OCI-LY7 (cell line): ENCODE measurements around the gene NR5A2. TPM values are rescaled to one million over a fixed set of nuclear protein-coding genes. Genes with fewer than 3 reads are reported as not detected.

Source experiments
- BruUV-seq: library from RNA; stranded (reverse); fragments of 400-500 nt; replicated peaks from 2 replicates; lab custom pipeline; 2021; lab: Mats Ljungman, UMichigan
- CTCF ChIA-PET: fragments of 300-600 bp; sonication (Branson Sonifier 250); formaldehyde crosslinking; loops from one replicate; lab custom pipeline; 2022; ENCODE audit warnings: antibody characterized with exemption; ENCODE audit not compliant: unreplicated experiment; lab: Charles Lee
- POLR2A ChIA-PET: fragments of 300-600 bp; sonication (Branson Sonifier 250); formaldehyde crosslinking; loops from one replicate; lab custom pipeline; 2022; ENCODE audit warnings: antibody characterized with exemption; lab: Charles Lee
- DNase-seq: peaks from one replicate; pipeline ENCODE4 v3.0.0-alpha.2; 2015; ENCODE audit warnings: low spot score
- H2AFZ ChIP-seq: fragments of 200-600 bp; sonication (generic), shearing (Covaris generic); 2 replicates; pipeline ENCODE4 v1.6.1; 2014; ENCODE audit warnings: mild to moderate bottlenecking, antibody characterized with exemption, low read length, moderate library complexity
- H3K27ac ChIP-seq: fragments of 200-600 bp; sonication (generic); 2 replicates; pipeline ENCODE4 v1.5.1; 2014; ENCODE audit warnings: mixed run types, low read depth, mild to moderate bottlenecking, moderate library complexity, low read length, inconsistent platforms; ENCODE audit not compliant: poor library complexity, severe bottlenecking
- H3K36me3 ChIP-seq: fragments of 200-600 bp; sonication (generic); 2 replicates; pipeline ENCODE4 v1.6.1; 2014; ENCODE audit warnings: mild to moderate bottlenecking, antibody characterized with exemption, low read length, moderate library complexity, mixed read lengths; ENCODE audit not compliant: insufficient read depth
- H3K4me1 ChIP-seq: fragments of 200-600 bp; sonication (generic); 2 replicates; pipeline ENCODE4 v1.5.1; 2014; ENCODE audit warnings: mild to moderate bottlenecking, low read length; ENCODE audit not compliant: insufficient read depth, poor library complexity, severe bottlenecking
- H3K4me2 ChIP-seq: fragments of 200-600 bp; sonication (generic); 2 replicates; pipeline ENCODE4 v1.6.1; 2014; ENCODE audit warnings: mild to moderate bottlenecking, low read length
- H3K4me3 ChIP-seq: fragments of 200-600 bp; sonication (generic); 2 replicates; pipeline ENCODE4 v1.5.1; 2014; ENCODE audit warnings: mild to moderate bottlenecking, low read depth, low read length; ENCODE audit not compliant: poor library complexity, severe bottlenecking
- H3K79me2 ChIP-seq: fragments of 200-600 bp; sonication (generic); 2 replicates; pipeline ENCODE4 v1.6.1; 2016; ENCODE audit warnings: low read depth, mild to moderate bottlenecking, low read length, moderate library complexity, mixed read lengths; ENCODE audit not compliant: insufficient read depth
- H3K9me2 ChIP-seq: fragments of 200-600 bp; sonication (generic); 2 replicates; pipeline ENCODE4 v1.6.1; 2016; ENCODE audit warnings: mild to moderate bottlenecking, low read length, mixed read lengths; ENCODE audit not compliant: insufficient read depth
- H3K9me3 ChIP-seq: fragments of 200-600 bp; sonication (generic); 2 replicates; pipeline ENCODE4 v1.6.1; 2014; ENCODE audit warnings: mild to moderate bottlenecking, mixed run types, low read length, mixed read lengths
- H4K20me1 ChIP-seq: fragments of 200-600 bp; sonication (generic); 2 replicates; pipeline ENCODE4 v1.6.1; 2014; ENCODE audit warnings: mild to moderate bottlenecking, antibody characterized with exemption, low read length, moderate library complexity, mixed read lengths; ENCODE audit not compliant: insufficient read depth
- CTCF ChIP-seq: fragments of 200-600 bp; sonication (generic); conservative IDR thresholded peaks from 2 replicates; pipeline ENCODE4 v1.5.1; 2014; ENCODE audit warnings: mild to moderate bottlenecking, antibody characterized with exemption, low read length, moderate library complexity, mixed read lengths
- EZH2phosphoT487 ChIP-seq: fragments of 200-600 bp; sonication (generic); IDR thresholded peaks from 2 replicates; pipeline ENCODE4 v1.6.1; 2018; ENCODE audit warnings: low read depth, borderline replicate concordance, mild to moderate bottlenecking, mixed run types, antibody characterized with exemption, low read length, moderate library complexity, mixed read lengths
- intact Hi-C: fragments of 100-400 bp; cut with micrococcal nuclease; formaldehyde crosslinking; loops from one replicate; pipeline ENCODE4 v1.10.0; 2022; ENCODE audit not compliant: unreplicated experiment
- total RNA-seq, 2 experiments: library from RNA; depleted of rRNA in 1 of 2; stranded (reverse); fragments of >200 nt in 1 of 2; shearing (Covaris generic) in 1 of 2; gene quantifications; 2 replicates each; pipeline ENCODE4 v1.2.3, GENCODE V29; 2014 to 2022

NR5A2 gene
- total RNA-seq, 2 experiments from 2014 or later = 2.3 to 3.9 TPM

DNA sequence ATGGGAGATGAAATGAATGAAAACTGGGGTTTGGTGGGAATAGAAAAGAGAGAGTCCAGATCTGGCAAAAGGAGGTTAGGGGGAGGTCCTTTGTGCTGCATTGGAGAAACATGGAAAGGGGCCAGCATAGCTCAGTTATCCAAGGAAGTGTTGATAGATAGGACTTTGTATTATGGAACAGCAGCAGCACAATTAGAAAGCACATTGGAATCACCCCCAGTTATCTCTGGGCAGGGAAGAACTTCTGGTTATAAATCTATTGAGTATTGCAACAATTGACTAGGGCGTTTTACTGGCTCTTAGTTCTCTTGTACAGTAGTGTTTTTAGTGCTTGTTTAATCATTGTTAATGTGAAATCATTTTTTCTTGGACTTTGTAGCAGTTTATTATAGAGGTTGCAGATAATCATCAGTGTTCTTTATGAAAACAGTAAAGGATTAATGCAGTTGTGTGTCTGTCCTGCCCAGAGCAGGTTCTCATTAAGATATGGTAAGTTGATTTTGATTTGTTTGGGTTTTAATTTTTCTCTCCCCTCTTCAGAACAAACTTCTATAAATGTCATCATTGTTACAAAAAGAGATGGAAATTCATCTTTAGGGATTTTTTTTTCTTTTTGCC, 76.6 kb downstream of the NR5A2 start:
- Histone ChIP-seq H3K9me3 (no peaks in the 10 kb centered on the region), H3K36me3 (no peaks in the 10 kb centered on the region), H4K20me1 (no peaks in the 10 kb centered on the region), H3K27ac (no peak overlapping the region), H3K4me1 (peaks cover 16% of the 10 kb centered on the region), H3K4me3 (no peak overlapping the region), H3K9me2 (no peaks in the 10 kb centered on the region), H3K4me2 (no peak overlapping the region), H3K79me2 (no peaks in the 10 kb centered on the region), H2AFZ (no peak overlapping the region)
- intact Hi-C loops = no loop called here
- TF ChIP-seq CTCF (no peak), EZH2phosphoT487 (no peak)
- ChIA-PET POLR2A (interaction anchor here (0.7 kb wide), 1 partner anchor 112 kb away, joined by 3 read pairs; no protein-coding TSS in a partner anchor), CTCF (no interaction called here)
- no peak for DNase-seq
- no TSS peak for BruUV-seq

- Histone ChIP-seq H4K20me1 (no peaks in the 10 kb centered on the region), H3K36me3 (no peaks in the 10 kb centered on the region), H3K79me2 (no peaks in the 10 kb centered on the region), H2AFZ (peak overlapping the region; percentile 74), H3K4me1 (peaks cover 16% of the 10 kb centered on the region), H3K27ac (no peak overlapping the region), H3K9me3 (no peaks in the 10 kb centered on the region), H3K9me2 (no peaks in the 10 kb centered on the region), H3K4me2 (peak overlapping the region; percentile 59), H3K4me3 (peak overlapping the region; percentile 44)
- no TSS peak for BruUV-seq
- intact Hi-C loops = no loop called here
- peak; percentile 25 for DNase-seq
- ChIA-PET CTCF (no interaction called here), POLR2A (interaction anchor here (0.5 to 1.3 kb wide), 9 partner anchors 11 to 1450 kb away, joined by 3 to 5 read pairs (median 3); no protein-coding TSS in a partner anchor)
- TF ChIP-seq EZH2phosphoT487 (no peak), CTCF (no peak)
Observed at GRCh38 chr1:200107004-200107470, 79.5 kb downstream of the NR5A2 start.

GRCh38 chr1:200108659-200109058, 81.1 kb downstream of the NR5A2 start:
- TF ChIP-seq CTCF = no peak
- TF ChIP-seq EZH2phosphoT487 = no peak
- POLR2A ChIA-PET = interaction anchor here (0.7 to 4.1 kb wide), 4 partner anchors 10 to 80 kb away, joined by 3 to 14 read pairs (median 8); no protein-coding TSS in a partner anchor
- no peaks in the 10 kb centered on the region for H3K79me2 ChIP-seq
- DNase-seq = no peak
- H3K4me2 ChIP-seq = no peak overlapping the region
- CTCF ChIA-PET = no interaction called here
- no peak overlapping the region for H2AFZ ChIP-seq
- no peaks in the 10 kb centered on the region for H3K9me2 ChIP-seq
- BruUV-seq = no TSS peak
- H3K4me3 ChIP-seq = no peak overlapping the region
- H3K9me3 ChIP-seq = no peaks in the 10 kb centered on the region
- peaks cover 16% of the 10 kb centered on the region for H3K4me1 ChIP-seq
- H3K27ac ChIP-seq = no peak overlapping the region
- no peaks in the 10 kb centered on the region for H4K20me1 ChIP-seq
- intact Hi-C loops = no loop called here
- no peaks in the 10 kb centered on the region for H3K36me3 ChIP-seq
